Lower lobe of right lung (tissue), 2 donors: ENCODE results near the gene POMT2. TPM values are rescaled to one million over a fixed set of nuclear protein-coding genes. Genes with fewer than 3 reads are reported as not detected.
"Not testable (repeated sequence)": the region's sequence is repeated elsewhere in the genome, so short reads cannot be mapped to it uniquely, and the experiment has no call there.

Experiments
- ATAC-seq, 2 donors: fragments of 200-7000 bp; cut with Tn5 transposase; one replicate each; pipeline ENCODE4 v1.9.1; 2020 to 2022; ENCODE audit warnings: mild to moderate bottlenecking in 2 of 2, moderate library complexity in 2 of 2
- DNase-seq: peaks from one replicate; pipeline ENCODE4 v3.0.0-alpha.2; 2020
- H3K27ac ChIP-seq: fragments of 200-600 bp; one replicate; pipeline ENCODE4 v1.8.0; 2022
- H3K27me3 ChIP-seq: fragments of 200-600 bp; one replicate; pipeline ENCODE4 v1.8.0; 2022; ENCODE audit warnings: low read depth
- H3K36me3 ChIP-seq: fragments of 200-600 bp; one replicate; pipeline ENCODE4 v1.8.0; 2022; ENCODE audit warnings: mild to moderate bottlenecking
- H3K4me1 ChIP-seq: fragments of 200-600 bp; one replicate; pipeline ENCODE4 v1.8.0; 2022
- H3K4me3 ChIP-seq: fragments of 200-600 bp; one replicate; pipeline ENCODE4 v1.8.0; 2022; ENCODE audit warnings: mild to moderate bottlenecking
- H3K9me3 ChIP-seq: fragments of 200-600 bp; one replicate; pipeline ENCODE4 v1.8.0; 2022
- CTCF ChIP-seq: fragments of 200-600 bp; IDR thresholded peaks from one replicate; pipeline ENCODE4 v1.8.0; 2022; ENCODE audit warnings: antibody characterized with exemption, mild to moderate bottlenecking
- intact Hi-C: fragments of 100-400 bp; cut with DNase I; formaldehyde crosslinking; loops from one replicate; pipeline ENCODE4 v1.11.0; 2022
- total RNA-seq: library from RNA; stranded (reverse); fragmentation: NEBNext Ultra II Directional; extraction: Animal tissue kit (Norgen Biotek cat#: 25700); gene quantifications from one replicate; pipeline ENCODE4 v1.2.1, GENCODE V29; 2021
- donor health status: DM: no; HTN: yes; CAD: no; lungs with severe emphysema.

Gene POMT2
- total RNA-seq, 1 donor from 2014 or later: 23.5 TPM

GRCh38 chr14:77284466-77284865 lies 36.2 kb downstream of the POMT2 start:
- Histone ChIP-seq H3K4me3 (no peak overlapping the region), H3K4me1 (no peaks in the 10 kb centered on the region), H3K36me3 (peaks cover 73% of the 10 kb centered on the region), H3K27ac (no peak overlapping the region), H3K27me3 (no peaks in the 10 kb centered on the region), H3K9me3 (no peaks in the 10 kb centered on the region)
- no peak for DNase-seq
- intact Hi-C loops: no loop called here
- no peak for TF ChIP-seq CTCF
- ATAC-seq: no peak

- H3K27me3 ChIP-seq: no peaks in the 10 kb centered on the region
- DNase-seq: no peak
- ATAC-seq: no peak
- no peak overlapping the region for H3K27ac ChIP-seq
- no peaks in the 10 kb centered on the region for H3K4me1 ChIP-seq
- no peak overlapping the region for H3K4me3 ChIP-seq
- intact Hi-C loops: no loop called here
- peaks cover 77% of the 10 kb centered on the region for H3K36me3 ChIP-seq
- H3K9me3 ChIP-seq: no peaks in the 10 kb centered on the region
- TF ChIP-seq CTCF: no peak
These were observed 36.6 kb downstream of the POMT2 start for GRCh38 chr14:77284066-77284465.

GRCh38 chr14:77281852-77282410 lies 38.8 kb downstream of the POMT2 start:
- ATAC-seq (no peak), DNase-seq (no peak)
- no peak overlapping the region for H3K27ac ChIP-seq
- H3K4me1 ChIP-seq: no peaks in the 10 kb centered on the region
- peaks cover 79% of the 10 kb centered on the region for H3K36me3 ChIP-seq
- TF ChIP-seq CTCF: no peak
- no peaks in the 10 kb centered on the region for H3K27me3 ChIP-seq
- H3K4me3 ChIP-seq: no peak overlapping the region
- H3K9me3 ChIP-seq: no peaks in the 10 kb centered on the region
- intact Hi-C loops: no loop called here

- H3K36me3 ChIP-seq: peaks cover 76% of the 10 kb centered on the region
- DNase-seq, H3K27me3 ChIP-seq, H3K9me3 ChIP-seq, H3K4me1 ChIP-seq, ATAC-seq, H3K27ac ChIP-seq, H3K4me3 ChIP-seq, intact Hi-C loops: not testable (repeated sequence)
These were observed 39.8 kb downstream of the POMT2 start for GRCh38 chr14:77280921-77281320.

- intact Hi-C loops: no loop called here
These were observed 41.0 kb downstream of the POMT2 start for GRCh38 chr14:77279719-77280118.

More at GRCh38 chr14:77279719-77280118, 41.0 kb downstream of the POMT2 start:
- Histone ChIP-seq H3K4me1 (no peaks in the 10 kb centered on the region), H3K27me3 (no peaks in the 10 kb centered on the region), H3K4me3 (no peak overlapping the region), H3K27ac (no peak overlapping the region), H3K36me3 (peaks cover 64% of the 10 kb centered on the region), H3K9me3 (no peaks in the 10 kb centered on the region)
- ATAC-seq: no peak
- TF ChIP-seq CTCF: no peak
- no peak for DNase-seq
